SW480 (cell line): ENCODE data around the gene PEX12.
"Not testable (repeated sequence)": the region's sequence is repeated elsewhere in the genome, so short reads cannot be mapped to it uniquely, and the experiment has no call there.

Experiments
- DNase-seq: peaks from one replicate; pipeline ENCODE4 v3.0.0-alpha.2; 2016; ENCODE audit warnings: low spot score

The PEX12 gene

GRCh38 chr17:35577830-35578196 is 558 bp downstream of the PEX12 start:
- peak; percentile 11 for DNase-seq

GRCh38 chr17:35575759-35576158 is 2.6 kb downstream of the PEX12 start:
- DNase-seq: no peak

- DNase-seq: no peak
Observed at GRCh38 chr17:35569405-35569804, 9.0 kb downstream of the PEX12 start.

GRCh38 chr17:35568561-35568960 is 9.8 kb downstream of the PEX12 start:
- peak; percentile 53 for DNase-seq

- no peak for DNase-seq
Observed at GRCh38 chr17:35566968-35567367, 11.4 kb downstream of the PEX12 start.

GRCh38 chr17:35563181-35563580 is 15.2 kb downstream of the PEX12 start:
- not testable (repeated sequence) for DNase-seq

- DNase-seq: no peak
Observed at GRCh38 chr17:35560703-35561102, 17.7 kb downstream of the PEX12 start, which contains the start of gene SLFN14. Gene SLFN14, minus strand, starts transcription at chr17:35560819. Its CDS starts 2,757 bp downstream, at chr17:35558062.

GRCh38 chr17:35559495-35560210 is 18.7 kb downstream of the PEX12 start:
- no peak for DNase-seq

- no peak for DNase-seq
Observed at GRCh38 chr17:35557353-35557752, 21.0 kb downstream of the PEX12 start.

- DNase-seq: no peak
Observed at GRCh38 chr17:35555691-35556090, 22.7 kb downstream of the PEX12 start.

- no peak for DNase-seq
Observed at GRCh38 chr17:35554668-35555067, 23.7 kb downstream of the PEX12 start.

GRCh38 chr17:35553310-35553709 is 25.1 kb downstream of the PEX12 start:
- DNase-seq: no peak

GRCh38 chr17:35548978-35549377 is 29.4 kb downstream of the PEX12 start:
- DNase-seq: no peak

- DNase-seq: no peak
Observed at GRCh38 chr17:35548208-35548810, 30.1 kb downstream of the PEX12 start.

- DNase-seq: no peak
Observed at GRCh38 chr17:35546487-35546886, 31.9 kb downstream of the PEX12 start.

- DNase-seq: no peak
Observed at GRCh38 chr17:35545150-35545549, 33.2 kb downstream of the PEX12 start.

GRCh38 chr17:35543856-35544255 is 34.5 kb downstream of the PEX12 start:
- DNase-seq: no peak

GRCh38 chr17:35542990-35543389 is 35.4 kb downstream of the PEX12 start:
- DNase-seq: no peak

- no peak for DNase-seq
Observed at GRCh38 chr17:35541434-35541833, 36.9 kb downstream of the PEX12 start.

GRCh38 chr17:35540589-35541404 is 37.6 kb downstream of the PEX12 start:
- DNase-seq: peak; percentile 78

GRCh38 chr17:35539659-35540026 is 38.7 kb downstream of the PEX12 start:
- no peak for DNase-seq

GRCh38 chr17:35537601-35538141 is 40.7 kb downstream of the PEX12 start, which contains the start of gene SLFN12L:
Gene SLFN12L, minus strand, starts transcription at chr17:35537678. Its CDS starts 15,314 bp downstream, at chr17:35522364.
- no peak for DNase-seq
